Measurements from ENCODE around the gene SCMH1. TPM values are rescaled to one million over a fixed set of nuclear protein-coding genes. Genes with fewer than 3 reads are reported as not detected.
"Not testable (repeated sequence)": the region's sequence is repeated elsewhere in the genome, so short reads cannot be mapped to it uniquely, and the experiment has no call there.

The SCMH1 gene
- polyA plus RNA-seq, 1 of the 3 experiments (the other 2 are of a cell fraction) = 38.5 TPM

GRCh38 chr1:41213341-41213740, 28.8 kb downstream of the SCMH1 start:
- no peaks in the 10 kb centered on the region for H3F3A ChIP-seq (replicated peaks; ENCODE audit: insufficient read depth)
- CTCF ChIA-PET = interaction anchor here (0.9 to 1.7 kb wide), 3 partner anchors 24 to 361 kb away, joined by 3 read pairs; no protein-coding TSS in a partner anchor
- H3K27ac ChIP-seq (ENCODE audit: low read depth in 2 of 2, low read length in 1 of 2) = no peak overlapping the region
- no peaks in the 10 kb centered on the region for H3K9me3 ChIP-seq
- H3K4me2 ChIP-seq = no peak overlapping the region
- no peak overlapping the region for H2AFZ ChIP-seq (ENCODE audit: low read depth)
- POLR2A ChIA-PET = no interaction called here
- no peak overlapping the region for H3K9ac ChIP-seq
- H3K36me3 ChIP-seq (replicated peaks in 1 of 2; ENCODE audit: control insufficient read depth in 1 of 2, insufficient read depth in 2 of 2, low read length in 1 of 2) = no peaks in the 10 kb centered on the region
- H3K4me1 ChIP-seq (ENCODE audit: control insufficient read depth in 1 of 2, insufficient read depth in 2 of 2, low read depth in 1 of 2, low read length in 1 of 2) = no peaks in the 10 kb centered on the region
- no peak overlapping the region for H3K4me3 ChIP-seq (ENCODE audit: low read depth in 2 of 2, low read length in 1 of 2)
- WGBS (ENCODE audit: low lambda C conversion rate) = 95% methylated on average over 1 of the region's 1 CpG
- TF ChIP-seq EP300 (IDR thresholded peaks at IDR 0.05; ENCODE audit: borderline replicate concordance in 1 of 2, low read depth in 1 of 2, low read length in 1 of 2) = no peak
- TF ChIP-seq ZBTB33 (IDR thresholded peaks at IDR 0.05; ENCODE audit: borderline replicate concordance, low read depth) = no peak
- no peak for TF ChIP-seq RAD21 (IDR thresholded peaks at IDR 0.05; ENCODE audit: low read length)
- TF ChIP-seq GATA2 (CRISPR knock-in tag; IDR thresholded peaks at IDR 0.05) = no peak
- TF ChIP-seq USF1 (IDR thresholded peaks at IDR 0.05; ENCODE audit: borderline replicate concordance, low read depth) = no peak
- TF ChIP-seq EZH2phosphoT487 (IDR thresholded peaks at IDR 0.05; ENCODE audit: borderline replicate concordance, low read depth) = no peak
- TF ChIP-seq IRF3 (IDR thresholded peaks at IDR 0.05; ENCODE audit: low read depth, low read length) = no peak
- TF ChIP-seq CHD2 (IDR thresholded peaks at IDR 0.05; ENCODE audit: low read length, partially characterized antibody) = no peak
- TF ChIP-seq MXI1 (IDR thresholded peaks at IDR 0.05; ENCODE audit: low read depth, low read length) = no peak
- no peak for TF ChIP-seq FOXM1 (IDR thresholded peaks at IDR 0.05; ENCODE audit: low read depth)
- no peak for TF ChIP-seq PBX3 (IDR thresholded peaks at IDR 0.05)
- TF ChIP-seq POLR2AphosphoS5 (IDR thresholded peaks at IDR 0.05; ENCODE audit: low read depth, low read length) = no peak
- no peak for TF ChIP-seq ELF1 (IDR thresholded peaks at IDR 0.05)
- H3K27me3 ChIP-seq (ENCODE audit: insufficient read depth) = no peaks in the 10 kb centered on the region
- H3K79me2 ChIP-seq (ENCODE audit: insufficient read depth) = peaks cover 29% of the 10 kb centered on the region; the same call in 1 of the 2 replicates
- H4K20me1 ChIP-seq (ENCODE audit: insufficient read depth) = no peaks in the 10 kb centered on the region; the same call in 1 of the 2 replicates
- no peak for DNase-seq
- no peaks in the 10 kb centered on the region for H3K9me2 ChIP-seq

GRCh38 chr1:41211608-41212007, 30.5 kb downstream of the SCMH1 start:
- peaks cover 37% of the 10 kb centered on the region; the same call in 1 of the 2 replicates for H3K79me2 ChIP-seq (ENCODE audit: insufficient read depth)
- H3K36me3 ChIP-seq (replicated peaks in 1 of 2; ENCODE audit: control insufficient read depth in 1 of 2, insufficient read depth in 2 of 2, low read length in 1 of 2); POLR2A ChIA-PET; H2AFZ ChIP-seq (ENCODE audit: low read depth); H3K4me2 ChIP-seq; H3K27ac ChIP-seq (ENCODE audit: low read depth in 2 of 2, low read length in 1 of 2); CTCF ChIA-PET; H3F3A ChIP-seq (replicated peaks; ENCODE audit: insufficient read depth); H3K9me2 ChIP-seq; H3K9me3 ChIP-seq; H3K27me3 ChIP-seq (ENCODE audit: insufficient read depth); H3K4me3 ChIP-seq (ENCODE audit: low read depth in 2 of 2, low read length in 1 of 2); H3K4me1 ChIP-seq (ENCODE audit: control insufficient read depth in 1 of 2, insufficient read depth in 2 of 2, low read depth in 1 of 2, low read length in 1 of 2); DNase-seq; H3K9ac ChIP-seq; H4K20me1 ChIP-seq (ENCODE audit: insufficient read depth): not testable (repeated sequence)
- WGBS (ENCODE audit: low lambda C conversion rate) = 91% methylated on average over 2 of the region's 2 CpGs

GRCh38 chr1:41207053-41207452, 35.1 kb downstream of the SCMH1 start:
- H4K20me1 ChIP-seq (ENCODE audit: insufficient read depth); H3K36me3 ChIP-seq (replicated peaks in 1 of 2; ENCODE audit: control insufficient read depth in 1 of 2, insufficient read depth in 2 of 2, low read length in 1 of 2); POLR2A ChIA-PET; H3K9me2 ChIP-seq; H3K27ac ChIP-seq (ENCODE audit: low read depth in 2 of 2, low read length in 1 of 2); H3K4me2 ChIP-seq; H2AFZ ChIP-seq (ENCODE audit: low read depth); H3K4me1 ChIP-seq (ENCODE audit: control insufficient read depth in 1 of 2, insufficient read depth in 2 of 2, low read depth in 1 of 2, low read length in 1 of 2); H3F3A ChIP-seq (replicated peaks; ENCODE audit: insufficient read depth); DNase-seq; H3K4me3 ChIP-seq (ENCODE audit: low read depth in 2 of 2, low read length in 1 of 2); H3K9ac ChIP-seq; H3K27me3 ChIP-seq (ENCODE audit: insufficient read depth); H3K9me3 ChIP-seq; CTCF ChIA-PET: not testable (repeated sequence)
- 98% methylated on average over 2 of the region's 2 CpGs for WGBS (ENCODE audit: low lambda C conversion rate)
- peaks cover 52% of the 10 kb centered on the region; the same call in 1 of the 2 replicates for H3K79me2 ChIP-seq (ENCODE audit: insufficient read depth)

Data from SK-N-SH (cell line).